IMR-90 (cell line): Measurements from ENCODE around the gene CCDC27. TPM values are rescaled to one million over a fixed set of nuclear protein-coding genes. Genes with fewer than 3 reads are reported as not detected.

Experiments used
- ATAC-seq: fragments of 200-7000 bp; cut with Tn5 transposase; 2 replicates; pipeline ENCODE4 v1.9.1; 2020; ENCODE audit warnings: low read depth, mild to moderate bottlenecking, moderate library complexity
- BruUV-seq: library from RNA; stranded (reverse); fragments of 400-500 nt; replicated peaks from 2 replicates; lab custom pipeline; 2021; lab: Mats Ljungman, UMichigan
- CTCF ChIA-PET: fragments of 300-600 bp; formaldehyde crosslinking; extraction: SDS; loops from one replicate; lab custom pipeline; 2021; ENCODE audit warnings: antibody characterized with exemption; lab: Yijun Ruan, JAX
- POLR2A ChIA-PET: fragments of 300-600 bp; sonication (Branson Sonifier 250); formaldehyde crosslinking; loops from one replicate; lab custom pipeline; 2022; ENCODE audit warnings: antibody characterized with exemption; ENCODE audit not compliant: unreplicated experiment; lab: Charles Lee
- DNase-seq: peaks from one replicate; pipeline ENCODE4 v3.0.0; 2013
- H2AFZ ChIP-seq: replicated peaks from 2 replicates; pipeline ENCODE3; 2013; ENCODE audit warnings: low read length, mild to moderate bottlenecking; ENCODE audit not compliant: poor library complexity
- H2AK5ac ChIP-seq: 2 replicates; pipeline ENCODE4 v1.6.1; 2013; ENCODE audit warnings: low read depth, low read length, inconsistent platforms
- H2AK9ac ChIP-seq: replicated peaks from 2 replicates; pipeline ENCODE3; 2013; ENCODE audit warnings: mild to moderate bottlenecking, low read depth, low read length, moderate library complexity; ENCODE audit not compliant: poor library complexity
- H2BK120ac ChIP-seq: 2 replicates; pipeline ENCODE4 v1.6.1; 2013; ENCODE audit warnings: low read depth, low read length, inconsistent platforms
- H2BK15ac ChIP-seq: 3 replicates; pipeline ENCODE4 v1.6.1; 2013; ENCODE audit warnings: low read depth, low read length, inconsistent platforms
- H2BK20ac ChIP-seq: 2 replicates; pipeline ENCODE4 v1.6.1; 2013; ENCODE audit warnings: low read depth, mild to moderate bottlenecking, inconsistent platforms, low read length, moderate library complexity
- H2BK5ac ChIP-seq: 2 replicates; pipeline ENCODE4 v1.6.1; 2013; ENCODE audit warnings: mild to moderate bottlenecking, low read depth, low read length, inconsistent platforms; ENCODE audit not compliant: poor library complexity, severe bottlenecking
- H3K14ac ChIP-seq: replicated peaks from 2 replicates; pipeline ENCODE4 v1.6.1; 2013; ENCODE audit warnings: low read depth, low read length, inconsistent platforms
- H3K18ac ChIP-seq: 2 replicates; pipeline ENCODE4 v1.6.1; 2013; ENCODE audit warnings: low read depth, low read length, control low read depth
- H3K23ac ChIP-seq: 2 replicates; pipeline ENCODE4 v1.6.1; 2013; ENCODE audit warnings: low read depth, low read length, inconsistent platforms
- H3K27ac ChIP-seq: 2 replicates; pipeline ENCODE4 v1.5.1; 2013; ENCODE audit warnings: mild to moderate bottlenecking, control low read depth, low read length; ENCODE audit not compliant: insufficient read depth
- H3K27me3 ChIP-seq: 2 replicates; pipeline ENCODE4 v1.6.1; 2013; ENCODE audit warnings: low read length; ENCODE audit not compliant: control insufficient read depth, insufficient read depth
- H3K36me3 ChIP-seq: 2 replicates; pipeline ENCODE4 v1.6.1; 2013; ENCODE audit warnings: low read length, mixed read lengths; ENCODE audit not compliant: control insufficient read depth, insufficient read depth
- H3K4ac ChIP-seq: 2 replicates; pipeline ENCODE4 v1.6.1; 2013; ENCODE audit warnings: low read depth, low read length, inconsistent platforms
- H3K4me1 ChIP-seq: 2 replicates; pipeline ENCODE4 v1.6.1; 2013; ENCODE audit warnings: low read length, mixed read lengths; ENCODE audit not compliant: control insufficient read depth, insufficient read depth
- H3K4me2 ChIP-seq: 2 replicates; pipeline ENCODE4 v1.6.1; 2013; ENCODE audit warnings: low read depth, mild to moderate bottlenecking, control low read depth, low read length, moderate library complexity
- H3K4me3 ChIP-seq: 2 replicates; pipeline ENCODE4 v1.5.1; 2013; ENCODE audit warnings: low read depth, mild to moderate bottlenecking, control low read depth, low read length, moderate library complexity; ENCODE audit not compliant: insufficient read depth
- H3K56ac ChIP-seq: 2 replicates; pipeline ENCODE4 v1.6.1; 2013; ENCODE audit warnings: low read length, inconsistent platforms; ENCODE audit not compliant: insufficient read depth; ENCODE audit errors: extremely low read depth
- H3K79me1 ChIP-seq, 2 experiments: 2 replicates each; pipeline ENCODE4 v1.6.1; 2013; ENCODE audit warnings: low read length in 2 of 2, inconsistent platforms in 1 of 2, low read depth in 1 of 2
- H3K9ac ChIP-seq: 2 replicates; pipeline ENCODE4 v1.6.1; 2013; ENCODE audit warnings: low read depth, low read length, control low read depth
- H3K9me1 ChIP-seq: 2 replicates; pipeline ENCODE4 v1.6.1; 2013; ENCODE audit warnings: low read length, inconsistent platforms; ENCODE audit not compliant: insufficient read depth
- H3K9me3 ChIP-seq: 2 replicates; pipeline ENCODE4 v1.6.1; 2013; ENCODE audit warnings: low read length; ENCODE audit not compliant: control insufficient read depth, insufficient read depth
- H4K20me1 ChIP-seq: 2 replicates; pipeline ENCODE4 v1.6.1; 2013; ENCODE audit warnings: low read length, inconsistent platforms; ENCODE audit not compliant: insufficient read depth
- H4K5ac ChIP-seq: 2 replicates; pipeline ENCODE4 v1.6.1; 2013; ENCODE audit warnings: mild to moderate bottlenecking, low read depth, low read length, control low read depth
- H4K8ac ChIP-seq, 2 experiments: 2 replicates each; pipeline ENCODE4 v1.6.1; 2013; ENCODE audit warnings: low read depth in 2 of 2, low read length in 2 of 2, control low read depth in 1 of 2, inconsistent platforms in 1 of 2
- H4K91ac ChIP-seq: 2 replicates; pipeline ENCODE4 v1.6.1; 2013; ENCODE audit warnings: low read depth, low read length, inconsistent platforms; ENCODE audit not compliant: insufficient read depth
- BHLHE40 ChIP-seq: fragments of 150-350 bp; IDR thresholded peaks from 2 replicates; pipeline ENCODE4 v1.6.1; 2016; ENCODE audit warnings: mild to moderate bottlenecking, low read depth, low read length
- CEBPB ChIP-seq: IDR thresholded peaks from 2 replicates; pipeline ENCODE4 v1.6.1; 2012; ENCODE audit warnings: low read depth, low read length, improper control_type of control experiment
- CHD1 ChIP-seq: IDR thresholded peaks from 2 replicates; pipeline ENCODE4 v1.6.1; 2012; ENCODE audit warnings: low read depth, low read length, improper control_type of control experiment
- CTCF ChIP-seq: conservative IDR thresholded peaks from 2 replicates; pipeline ENCODE4 v1.5.1; 2012; ENCODE audit warnings: mild to moderate bottlenecking, low read depth, low read length, improper control_type of control experiment
- ELK1 ChIP-seq: fragments of 150-350 bp; IDR thresholded peaks from 2 replicates; pipeline ENCODE4 v1.6.1; 2016; ENCODE audit warnings: low read depth, mild to moderate bottlenecking, low read length, moderate library complexity, borderline replicate concordance
- MAZ ChIP-seq: IDR thresholded peaks from 2 replicates; pipeline ENCODE4 v1.6.1; 2012; ENCODE audit warnings: low read depth, mild to moderate bottlenecking, low read length, improper control_type of control experiment, moderate library complexity, borderline replicate concordance
- MXI1 ChIP-seq: IDR thresholded peaks from 2 replicates; pipeline ENCODE4 v1.6.1; 2012; ENCODE audit warnings: low read depth, mild to moderate bottlenecking, low read length, moderate library complexity, borderline replicate concordance
- POLR2A ChIP-seq: IDR thresholded peaks from 2 replicates; pipeline ENCODE4 v1.6.1; 2012; ENCODE audit warnings: mild to moderate bottlenecking, low read depth, low read length
- RAD21 ChIP-seq: IDR thresholded peaks from 2 replicates; pipeline ENCODE4 v1.6.1; 2012; ENCODE audit warnings: low read length, improper control_type of control experiment
- RFX5 ChIP-seq: IDR thresholded peaks from 2 replicates; pipeline ENCODE4 v1.8.0; 2012; ENCODE audit warnings: low read depth, mild to moderate bottlenecking, low read length, moderate library complexity
- SMC3 ChIP-seq: fragments of 150-350 bp; IDR thresholded peaks from 2 replicates; pipeline ENCODE4 v1.6.1; 2016; ENCODE audit warnings: low read depth, mild to moderate bottlenecking, antibody characterized with exemption, low read length, moderate library complexity
- USF2 ChIP-seq: fragments of 150-350 bp; IDR thresholded peaks from 2 replicates; pipeline ENCODE4 v1.6.1; 2017; ENCODE audit warnings: mild to moderate bottlenecking, antibody characterized with exemption, low read length, low read depth
- WGBS, 2 experiments: methylation state at CpG; one replicate each; pipeline versions ENCODE4 v1.1.5 to v1.1.7; 2013; ENCODE audit warnings: missing lambda C conversion rate in 2 of 2; ENCODE audit not compliant: insufficient read length in 1 of 2; ENCODE audit errors: extremely low coverage in 2 of 2; 5-methylcytosine and 5-hydroxymethylcytosine counted together
- dilution Hi-C: fragments of 300-500 bp; cut with HindIII; formaldehyde crosslinking; loops from one replicate; pipeline ENCODE4 v1.14.3; 2018; ENCODE audit warnings: low sequenced_read_pairs; ENCODE audit not compliant: unreplicated experiment
- in situ Hi-C: fragments of 300-500 bp; cut with MboI; formaldehyde crosslinking; loops from 3 replicates; pipeline ENCODE4 v1.14.3; 2019; ENCODE audit warnings: low sequenced_read_pairs, inconsistent platforms, mixed read lengths
- intact Hi-C: fragments of 100-400 bp; cut with micrococcal nuclease; formaldehyde crosslinking; loops from 2 replicates; pipeline ENCODE4 v1.10.0; 2022
- polyA plus RNA-seq, 3 experiments: library from polyadenylated mRNA; depleted of rRNA; stranded (reverse); fragments of >200 nt; gene quantifications; 2 replicates each; pipeline ENCODE4 v1.2.3, GENCODE V29; 2012; ENCODE audit warnings: low replicate concordance in 1 of 3
- total RNA-seq: library from RNA; depleted of rRNA; stranded (reverse); fragments of >200 nt; gene quantifications from 2 replicates; pipeline ENCODE4 v1.2.3, GENCODE V29; 2012

CCDC27 gene
- total and polyA plus RNA-seq, 2 of the 4 experiments (the other 2 are of a cell fraction): not detected

- TF ChIP-seq CTCF (no peak), POLR2A (no peak), SMC3 (no peak), ELK1 (no peak), USF2 (no peak), CEBPB (no peak), MAZ (no peak), MXI1 (no peak), CHD1 (no peak), BHLHE40 (no peak), RAD21 (no peak), RFX5 (no peak)
- Histone ChIP-seq H3K4me2 (no peak overlapping the region), H4K20me1 (no peaks in the 10 kb centered on the region; the same call in 1 of the 2 replicates), H3K79me1 (peaks cover 15 to 23% of the 10 kb centered on the region in 2 experiments), H2AK5ac (no peak overlapping the region), H3K36me3 (peaks cover 4% of the 10 kb centered on the region; the same call in 1 of the 2 replicates), H3K9ac (no peak overlapping the region), H4K8ac (no peak overlapping the region), H3K27ac (no peak overlapping the region), H3K9me3 (no peaks in the 10 kb centered on the region), H3K23ac (no peak overlapping the region), H2BK5ac (no peak overlapping the region), H3K14ac (no peak overlapping the region), H2BK15ac (no peak overlapping the region), H2BK20ac (no peak overlapping the region), H2BK120ac (no peak overlapping the region), H3K4me3 (no peak overlapping the region), H2AK9ac (no peak overlapping the region), H4K91ac (no peak overlapping the region), H3K4me1 (peaks cover 8% of the 10 kb centered on the region; the same call in 1 of the 2 replicates), H3K27me3 (peaks cover 21% of the 10 kb centered on the region), H3K4ac (no peak overlapping the region), H3K9me1 (peaks cover 8% of the 10 kb centered on the region; the same call in 1 of the 2 replicates), H4K5ac (no peak overlapping the region), H2AFZ (no peak overlapping the region), H3K18ac (no peak overlapping the region), H3K56ac (no peak overlapping the region)
- in situ Hi-C loops (no loop called here), intact Hi-C loops (no loop called here), dilution Hi-C loops (no loop called here)
- WGBS, 2 experiments: no CpG with 5 or more reads among the region's 5 CpGs
- ATAC-seq (no peak), DNase-seq (no peak)
- POLR2A ChIA-PET: no interaction called here
- CTCF ChIA-PET: no interaction called here
- BruUV-seq: no TSS peak
These were observed 2.7 kb upstream of the CCDC27 start for GRCh38 chr1:3749512-3749911.
